NT2/D1 (cell line): ENCODE data around the gene KATNIP.

Source experiments
- YY1 ChIP-seq: IDR thresholded peaks from 2 replicates; pipeline ENCODE4 v1.6.1; 2011; ENCODE audit not compliant: insufficient read length, insufficient read depth
- ZNF274 ChIP-seq: IDR thresholded peaks from 2 replicates; pipeline ENCODE4 v1.6.1; 2011; ENCODE audit warnings: mild to moderate bottlenecking, low read depth, low read length

GRCh38 chr16:27596411-27596810, 46.5 kb downstream of the KATNIP start:
- no peak for TF ChIP-seq YY1
- no peak for TF ChIP-seq ZNF274
